HEK293 (cell line): ENCODE data around the gene ARHGEF2.

Experiments used
- CTCF ChIA-PET: fragments of 350-600 bp; formaldehyde crosslinking; extraction: SDS; loops from one replicate; lab custom pipeline; 2021; ENCODE audit warnings: antibody characterized with exemption; lab: Yijun Ruan, JAX
- POLR2A ChIA-PET: fragments of 300-600 bp; formaldehyde crosslinking; extraction: SDS; loops from one replicate; lab custom pipeline; 2020; ENCODE audit warnings: antibody characterized with exemption, inconsistent platforms; lab: Yijun Ruan, JAX
- H3K27ac ChIP-seq: fragments of 200-500 bp; sonication (Bioruptor generic); 2 replicates; pipeline ENCODE4 v1.5.1; 2014; ENCODE audit warnings: low read depth, low read length, control low read depth, inconsistent platforms; ENCODE audit errors: extremely low read depth
- H3K36me3 ChIP-seq, 2 experiments: fragments of 200-500 bp in 1 of 2; sonication (Bioruptor generic) in 1 of 2; 1 replicate in 1 of 2; 2 replicates in 1 of 2; pipeline ENCODE4 v1.5.1; 2014 to 2017; ENCODE audit warnings: inconsistent platforms in 2 of 2, low read length in 2 of 2; ENCODE audit not compliant: control insufficient read depth in 2 of 2, insufficient read depth in 1 of 2
- H3K4me1 ChIP-seq: fragments of 200-500 bp; sonication (Bioruptor generic); 2 replicates; pipeline ENCODE4 v1.5.1; 2014; ENCODE audit warnings: mild to moderate bottlenecking, low read length, inconsistent platforms; ENCODE audit not compliant: control insufficient read depth, insufficient read depth
- H3K4me3 ChIP-seq: 2 replicates; pipeline ENCODE4 v1.5.1; 2011; ENCODE audit warnings: low read depth, mild to moderate bottlenecking, control low read depth, low read length, moderate library complexity
- H3K9me3 ChIP-seq: fragments of 200-500 bp; sonication (Bioruptor generic); 2 replicates; pipeline ENCODE4 v1.5.1; 2014; ENCODE audit warnings: low read depth, low read length, inconsistent platforms; ENCODE audit not compliant: control insufficient read depth, insufficient read depth
- BCL6B ChIP-seq: fragments of 450-650 bp; formaldehyde crosslinking; IDR thresholded peaks from 2 replicates; pipeline ENCODE4 v1.5.1; 2017; ENCODE audit warnings: missing biosample characterization, missing genetic modification characterization
- KLF7 ChIP-seq: fragments of 450-650 bp; formaldehyde crosslinking; IDR thresholded peaks from 2 replicates; pipeline ENCODE4 v1.5.1; 2016; ENCODE audit warnings: missing biosample characterization, missing genetic modification characterization, borderline replicate concordance
- REPIN1 ChIP-seq: fragments of 450-650 bp; formaldehyde crosslinking; IDR thresholded peaks from 2 replicates; pipeline ENCODE4 v1.5.1; 2017; ENCODE audit warnings: missing biosample characterization, missing genetic modification characterization, low read depth
- SP3 ChIP-seq: fragments of 450-650 bp; formaldehyde crosslinking; IDR thresholded peaks from 2 replicates; pipeline ENCODE4 v1.5.1; 2016; ENCODE audit warnings: missing biosample characterization, missing genetic modification characterization
- ZBTB11 ChIP-seq: fragments of 450-650 bp; formaldehyde crosslinking; conservative IDR thresholded peaks from 2 replicates; pipeline ENCODE4 v1.5.1; 2016; ENCODE audit warnings: low read depth, missing biosample characterization, missing genetic modification characterization
- ZBTB8A ChIP-seq: fragments of 450-650 bp; formaldehyde crosslinking; IDR thresholded peaks from 2 replicates; pipeline ENCODE4 v1.5.1; 2016; ENCODE audit warnings: missing biosample characterization, missing genetic modification characterization
- ZEB2 ChIP-seq: fragments of 450-650 bp; formaldehyde crosslinking; IDR thresholded peaks from 2 replicates; pipeline ENCODE4 v1.5.1; 2016; ENCODE audit warnings: missing biosample characterization, missing genetic modification characterization
- ZNF266 ChIP-seq: fragments of 450-650 bp; formaldehyde crosslinking; IDR thresholded peaks from 2 replicates; pipeline ENCODE4 v1.5.1; 2016; ENCODE audit warnings: missing biosample characterization, missing genetic modification characterization, low read depth
- ZNF354C ChIP-seq: fragments of 450-650 bp; formaldehyde crosslinking; IDR thresholded peaks from 2 replicates; pipeline ENCODE4 v1.5.1; 2016; ENCODE audit warnings: missing biosample characterization, missing genetic modification characterization, low read depth, borderline replicate concordance
- ZNF670 ChIP-seq: fragments of 450-650 bp; formaldehyde crosslinking; IDR thresholded peaks from 2 replicates; pipeline ENCODE4 v1.5.1; 2016; ENCODE audit warnings: missing biosample characterization, missing genetic modification characterization, low read depth
- ZNF701 ChIP-seq: fragments of 450-650 bp; formaldehyde crosslinking; IDR thresholded peaks from 2 replicates; pipeline ENCODE4 v1.5.1; 2016; ENCODE audit warnings: missing biosample characterization, missing genetic modification characterization
- ZNF777 ChIP-seq: fragments of 450-650 bp; formaldehyde crosslinking; IDR thresholded peaks from 2 replicates; pipeline ENCODE4 v1.5.1; 2017; ENCODE audit warnings: missing biosample characterization, missing genetic modification characterization, borderline replicate concordance
- ZNF785 ChIP-seq: fragments of 450-650 bp; formaldehyde crosslinking; IDR thresholded peaks from 2 replicates; pipeline ENCODE4 v1.5.1; 2016; ENCODE audit warnings: missing biosample characterization, missing genetic modification characterization
- ZSCAN18 ChIP-seq: fragments of 450-650 bp; formaldehyde crosslinking; IDR thresholded peaks from 2 replicates; pipeline ENCODE4 v1.5.1; 2016; ENCODE audit warnings: missing biosample characterization, missing genetic modification characterization
- TF ChIP-seq, protein P1 (sequence below): fragments of 450-650 bp; formaldehyde crosslinking; IDR thresholded peaks from 2 replicates; pipeline ENCODE4 v1.5.1; 2016; ENCODE audit warnings: missing biosample characterization, missing genetic modification characterization
- TF ChIP-seq, protein P2 (sequence below): fragments of 450-650 bp; formaldehyde crosslinking; IDR thresholded peaks from 2 replicates; pipeline ENCODE4 v1.5.1; 2016; ENCODE audit warnings: missing biosample characterization, missing genetic modification characterization, low read depth
- TF ChIP-seq, protein P3 (sequence below): fragments of 450-650 bp; formaldehyde crosslinking; IDR thresholded peaks from 2 replicates; pipeline ENCODE4 v1.5.1; 2017; ENCODE audit warnings: missing biosample characterization, missing genetic modification characterization

Gene ARHGEF2

GRCh38 chr1:155910621-155911121, 67.7 kb downstream of the ARHGEF2 start (continued):
- TF ChIP-seq ZNF354C (tag by site-specific recombination) = no peak
- TF ChIP-seq, protein P1, sequence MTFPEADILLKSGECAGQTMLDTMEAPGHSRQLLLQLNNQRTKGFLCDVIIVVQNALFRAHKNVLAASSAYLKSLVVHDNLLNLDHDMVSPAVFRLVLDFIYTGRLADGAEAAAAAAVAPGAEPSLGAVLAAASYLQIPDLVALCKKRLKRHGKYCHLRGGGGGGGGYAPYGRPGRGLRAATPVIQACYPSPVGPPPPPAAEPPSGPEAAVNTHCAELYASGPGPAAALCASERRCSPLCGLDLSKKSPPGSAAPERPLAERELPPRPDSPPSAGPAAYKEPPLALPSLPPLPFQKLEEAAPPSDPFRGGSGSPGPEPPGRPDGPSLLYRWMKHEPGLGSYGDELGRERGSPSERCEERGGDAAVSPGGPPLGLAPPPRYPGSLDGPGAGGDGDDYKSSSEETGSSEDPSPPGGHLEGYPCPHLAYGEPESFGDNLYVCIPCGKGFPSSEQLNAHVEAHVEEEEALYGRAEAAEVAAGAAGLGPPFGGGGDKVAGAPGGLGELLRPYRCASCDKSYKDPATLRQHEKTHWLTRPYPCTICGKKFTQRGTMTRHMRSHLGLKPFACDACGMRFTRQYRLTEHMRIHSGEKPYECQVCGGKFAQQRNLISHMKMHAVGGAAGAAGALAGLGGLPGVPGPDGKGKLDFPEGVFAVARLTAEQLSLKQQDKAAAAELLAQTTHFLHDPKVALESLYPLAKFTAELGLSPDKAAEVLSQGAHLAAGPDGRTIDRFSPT (tag by site-specific recombination) = no peak
- TF ChIP-seq BCL6B (tag by site-specific recombination) = no peak
- TF ChIP-seq ZSCAN18 (tag by site-specific recombination) = no peak
- TF ChIP-seq REPIN1 (tag by site-specific recombination) = no peak
- no peak for TF ChIP-seq ZNF266 (tag by site-specific recombination)
- TF ChIP-seq KLF7 (tag by site-specific recombination) = no peak
- no peak for TF ChIP-seq ZEB2 (tag by site-specific recombination)
- no peak for TF ChIP-seq ZBTB11
- TF ChIP-seq, protein P2, sequence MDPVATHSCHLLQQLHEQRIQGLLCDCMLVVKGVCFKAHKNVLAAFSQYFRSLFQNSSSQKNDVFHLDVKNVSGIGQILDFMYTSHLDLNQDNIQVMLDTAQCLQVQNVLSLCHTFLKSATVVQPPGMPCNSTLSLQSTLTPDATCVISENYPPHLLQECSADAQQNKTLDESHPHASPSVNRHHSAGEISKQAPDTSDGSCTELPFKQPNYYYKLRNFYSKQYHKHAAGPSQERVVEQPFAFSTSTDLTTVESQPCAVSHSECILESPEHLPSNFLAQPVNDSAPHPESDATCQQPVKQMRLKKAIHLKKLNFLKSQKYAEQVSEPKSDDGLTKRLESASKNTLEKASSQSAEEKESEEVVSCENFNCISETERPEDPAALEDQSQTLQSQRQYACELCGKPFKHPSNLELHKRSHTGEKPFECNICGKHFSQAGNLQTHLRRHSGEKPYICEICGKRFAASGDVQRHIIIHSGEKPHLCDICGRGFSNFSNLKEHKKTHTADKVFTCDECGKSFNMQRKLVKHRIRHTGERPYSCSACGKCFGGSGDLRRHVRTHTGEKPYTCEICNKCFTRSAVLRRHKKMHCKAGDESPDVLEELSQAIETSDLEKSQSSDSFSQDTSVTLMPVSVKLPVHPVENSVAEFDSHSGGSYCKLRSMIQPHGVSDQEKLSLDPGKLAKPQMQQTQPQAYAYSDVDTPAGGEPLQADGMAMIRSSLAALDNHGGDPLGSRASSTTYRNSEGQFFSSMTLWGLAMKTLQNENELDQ (tag by site-specific recombination) = no peak
- no peak for TF ChIP-seq ZBTB8A (tag by site-specific recombination)
- TF ChIP-seq SP3 (tag by site-specific recombination) = no peak
- no peak for TF ChIP-seq ZNF701

DNA sequence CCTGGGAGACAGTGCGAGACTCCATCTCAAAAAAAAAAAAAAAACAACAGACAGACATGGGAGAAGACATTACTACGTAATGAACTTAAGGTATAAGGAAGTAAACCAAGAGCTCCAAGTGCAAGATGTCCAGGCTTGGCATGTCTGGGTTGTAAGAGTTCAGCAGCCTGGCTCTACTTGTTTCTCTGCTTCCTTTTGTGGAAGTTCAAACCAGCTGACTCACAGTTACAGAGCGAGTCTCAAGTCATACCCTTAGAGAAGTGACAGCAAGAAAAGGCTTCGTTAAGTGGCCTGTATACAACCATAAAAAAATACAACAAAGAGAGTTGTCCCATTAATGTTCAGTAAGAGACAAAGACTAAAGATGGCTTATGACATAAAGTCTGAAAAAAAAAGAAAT, 68.5 kb downstream of the ARHGEF2 start:
- POLR2A ChIA-PET = no interaction called here
- Histone ChIP-seq H3K4me3 (no peak overlapping the region), H3K36me3 (peaks cover 72 to 75% of the 10 kb centered on the region in 2 experiments), H3K9me3 (no peaks in the 10 kb centered on the region), H3K27ac (no peak overlapping the region), H3K4me1 (no peaks in the 10 kb centered on the region)
- CTCF ChIA-PET = interaction anchor here (0.6 kb wide), 1 partner anchor 12 kb away, joined by 3 read pairs; no protein-coding TSS in a partner anchor
- TF ChIP-seq, protein P1 (tag by site-specific recombination) = no peak
- TF ChIP-seq ZNF670 (tag by site-specific recombination) (no peak), ZNF785 (no peak), ZNF777 (tag by site-specific recombination) (no peak)
- TF ChIP-seq, protein P3, sequence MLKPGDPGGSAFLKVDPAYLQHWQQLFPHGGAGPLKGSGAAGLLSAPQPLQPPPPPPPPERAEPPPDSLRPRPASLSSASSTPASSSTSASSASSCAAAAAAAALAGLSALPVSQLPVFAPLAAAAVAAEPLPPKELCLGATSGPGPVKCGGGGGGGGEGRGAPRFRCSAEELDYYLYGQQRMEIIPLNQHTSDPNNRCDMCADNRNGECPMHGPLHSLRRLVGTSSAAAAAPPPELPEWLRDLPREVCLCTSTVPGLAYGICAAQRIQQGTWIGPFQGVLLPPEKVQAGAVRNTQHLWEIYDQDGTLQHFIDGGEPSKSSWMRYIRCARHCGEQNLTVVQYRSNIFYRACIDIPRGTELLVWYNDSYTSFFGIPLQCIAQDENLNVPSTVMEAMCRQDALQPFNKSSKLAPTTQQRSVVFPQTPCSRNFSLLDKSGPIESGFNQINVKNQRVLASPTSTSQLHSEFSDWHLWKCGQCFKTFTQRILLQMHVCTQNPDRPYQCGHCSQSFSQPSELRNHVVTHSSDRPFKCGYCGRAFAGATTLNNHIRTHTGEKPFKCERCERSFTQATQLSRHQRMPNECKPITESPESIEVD (tag by site-specific recombination) = no peak
- TF ChIP-seq, all 188 proteins: peak for 0
